CD4-positive, alpha-beta T cell treated with Interleukin-17A for 4 hours (primary cell): ENCODE measurements around the gene ASIP.
A peak's percentile ranks its signal among the peaks of the same experiment; 100 is the strongest.
"Not testable (repeated sequence)": the region's sequence is repeated elsewhere in the genome, so short reads cannot be mapped to it uniquely, and the experiment has no call there.

ENCODE experiments used
- DNase-seq: peaks from one replicate; pipeline ENCODE4 v3.0.0-alpha.2; 2020; ENCODE audit warnings: mixed read lengths

ASIP gene

GRCh38 chr20:34243377-34243776, 2.2 kb downstream of the ASIP start:
- DNase-seq: no peak

GRCh38 chr20:34246126-34246626, 5.0 kb downstream of the ASIP start:
- no peak for DNase-seq

GRCh38 chr20:34249291-34249690, 8.1 kb downstream of the ASIP start:
- no peak for DNase-seq

- DNase-seq: no peak
These were observed 8.8 kb downstream of the ASIP start for GRCh38 chr20:34250005-34250404.

GRCh38 chr20:34251619-34252018, 10.4 kb downstream of the ASIP start:
- no peak for DNase-seq

- not testable (repeated sequence) for DNase-seq
These were observed 11.3 kb downstream of the ASIP start for GRCh38 chr20:34252431-34253086.

- DNase-seq: no peak
These were observed 13.8 kb downstream of the ASIP start for GRCh38 chr20:34254979-34255378.

GRCh38 chr20:34256629-34257124, 15.5 kb downstream of the ASIP start:
- DNase-seq: no peak

GRCh38 chr20:34260208-34260942, 19.2 kb downstream of the ASIP start:
- DNase-seq: no peak

GRCh38 chr20:34262488-34263288, 21.5 kb downstream of the ASIP start:
- DNase-seq: no peak

- not testable (repeated sequence) for DNase-seq
These were observed 22.2 kb downstream of the ASIP start for GRCh38 chr20:34263468-34263867.

GRCh38 chr20:34264141-34264540, 22.9 kb downstream of the ASIP start:
- DNase-seq: no peak

- no peak for DNase-seq
These were observed 26.9 kb downstream of the ASIP start for GRCh38 chr20:34268145-34268544.

- DNase-seq: peak; percentile 51
These were observed 27.8 kb downstream of the ASIP start for GRCh38 chr20:34268851-34269636.

GRCh38 chr20:34269996-34270627, 28.9 kb downstream of the ASIP start:
- DNase-seq: no peak

GRCh38 chr20:34271956-34272355, 30.7 kb downstream of the ASIP start:
- no peak for DNase-seq

- no peak for DNase-seq
These were observed 33.5 kb downstream of the ASIP start for GRCh38 chr20:34274694-34275093.

- DNase-seq: no peak
These were observed 40.0 kb downstream of the ASIP start for GRCh38 chr20:34281177-34281576.

- DNase-seq: no peak
These were observed 40.8 kb downstream of the ASIP start for GRCh38 chr20:34282041-34282440.

GRCh38 chr20:34283844-34284243, 42.6 kb downstream of the ASIP start:
- DNase-seq: no peak

GRCh38 chr20:34285450-34285849, 44.2 kb downstream of the ASIP start:
- no peak for DNase-seq

GRCh38 chr20:34287500-34287899, 46.3 kb downstream of the ASIP start:
- DNase-seq: not testable (repeated sequence)
